Measurements from ENCODE around the gene CMTM8.

DNA sequence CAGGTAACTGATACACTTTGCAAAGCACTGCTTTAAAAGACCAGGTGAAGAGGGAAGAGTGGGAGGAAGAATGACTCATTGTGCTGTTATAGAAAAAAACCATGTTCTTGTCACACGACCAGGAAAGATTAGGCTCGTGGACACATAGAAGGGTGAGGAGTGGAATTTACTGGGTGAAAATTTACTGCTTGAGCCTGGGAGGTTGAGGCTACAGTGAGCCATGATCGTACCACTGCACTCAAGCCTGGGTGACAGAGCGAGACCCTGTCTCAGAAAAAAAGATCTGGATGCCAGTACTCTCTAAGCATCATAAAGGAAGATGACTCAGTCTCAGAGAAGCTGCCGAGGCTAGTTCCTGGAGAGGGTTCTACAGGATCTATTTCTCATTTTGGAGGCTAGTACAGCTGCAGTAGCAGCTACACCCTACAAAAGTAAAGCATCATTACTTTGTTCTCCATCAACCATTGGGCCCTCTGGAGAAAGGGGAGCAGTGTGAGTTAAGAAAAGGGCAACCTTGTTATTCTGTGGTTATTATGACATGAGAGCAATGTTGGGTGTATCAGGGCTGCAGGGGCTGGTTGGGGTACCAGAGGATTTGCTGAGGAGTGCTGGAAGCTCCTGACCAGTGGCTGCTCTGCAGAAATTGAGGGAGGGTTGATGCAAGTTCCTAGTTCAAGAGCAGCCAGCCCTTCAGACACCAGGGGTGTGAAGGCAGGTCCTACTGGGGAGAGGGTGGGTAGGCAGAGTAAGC lies 75.4 kb downstream of the CMTM8 start:
- TF ChIP-seq, protein P1, sequence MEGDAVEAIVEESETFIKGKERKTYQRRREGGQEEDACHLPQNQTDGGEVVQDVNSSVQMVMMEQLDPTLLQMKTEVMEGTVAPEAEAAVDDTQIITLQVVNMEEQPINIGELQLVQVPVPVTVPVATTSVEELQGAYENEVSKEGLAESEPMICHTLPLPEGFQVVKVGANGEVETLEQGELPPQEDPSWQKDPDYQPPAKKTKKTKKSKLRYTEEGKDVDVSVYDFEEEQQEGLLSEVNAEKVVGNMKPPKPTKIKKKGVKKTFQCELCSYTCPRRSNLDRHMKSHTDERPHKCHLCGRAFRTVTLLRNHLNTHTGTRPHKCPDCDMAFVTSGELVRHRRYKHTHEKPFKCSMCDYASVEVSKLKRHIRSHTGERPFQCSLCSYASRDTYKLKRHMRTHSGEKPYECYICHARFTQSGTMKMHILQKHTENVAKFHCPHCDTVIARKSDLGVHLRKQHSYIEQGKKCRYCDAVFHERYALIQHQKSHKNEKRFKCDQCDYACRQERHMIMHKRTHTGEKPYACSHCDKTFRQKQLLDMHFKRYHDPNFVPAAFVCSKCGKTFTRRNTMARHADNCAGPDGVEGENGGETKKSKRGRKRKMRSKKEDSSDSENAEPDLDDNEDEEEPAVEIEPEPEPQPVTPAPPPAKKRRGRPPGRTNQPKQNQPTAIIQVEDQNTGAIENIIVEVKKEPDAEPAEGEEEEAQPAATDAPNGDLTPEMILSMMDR (IDR thresholded peaks at IDR 0.05 in 4 of 5, conservative IDR thresholded peaks at IDR 0.05 in 1 of 5): no peak
- TF ChIP-seq POLR2A (IDR thresholded peaks at IDR 0.05): no peak
